Measurements from ENCODE around the gene EIF1.
"Not testable (repeated sequence)": the region's sequence is repeated elsewhere in the genome, so short reads cannot be mapped to it uniquely, and the experiment has no call there.

The EIF1 gene

GRCh38 chr17:41678907-41679739 is 9.6 kb upstream of the EIF1 start:
- DNase-seq (ENCODE audit: low read depth in 2 of 2), result no peak

GRCh38 chr17:41679740-41680425 is 8.8 kb upstream of the EIF1 start:
- no peak for DNase-seq (ENCODE audit: low read depth in 2 of 2)

GRCh38 chr17:41680426-41681040 is 8.2 kb upstream of the EIF1 start:
- no peak for DNase-seq (ENCODE audit: low read depth in 2 of 2)

GRCh38 chr17:41681776-41682175 is 6.9 kb upstream of the EIF1 start:
- DNase-seq (ENCODE audit: low read depth in 2 of 2), result no peak

GRCh38 chr17:41682631-41683030 is 6.1 kb upstream of the EIF1 start:
- DNase-seq (ENCODE audit: low read depth in 2 of 2), result no peak

- no peak for DNase-seq (ENCODE audit: low read depth in 2 of 2)
Observed at GRCh38 chr17:41683441-41684007, 5.2 kb upstream of the EIF1 start.

- no peak for DNase-seq (ENCODE audit: low read depth in 2 of 2)
Observed at GRCh38 chr17:41684035-41684434, 4.7 kb upstream of the EIF1 start.

GRCh38 chr17:41685753-41686152 is 2.9 kb upstream of the EIF1 start:
- not testable (repeated sequence) for DNase-seq (ENCODE audit: low read depth in 2 of 2)

- no peak for DNase-seq (ENCODE audit: low read depth in 2 of 2)
Observed at GRCh38 chr17:41686281-41686680, 2.4 kb upstream of the EIF1 start.

- DNase-seq (ENCODE audit: low read depth in 2 of 2), result no peak
Observed at GRCh38 chr17:41687828-41688640, 651 bp upstream of the EIF1 start.

- DNase-seq (ENCODE audit: low read depth in 2 of 2), result peak in 1 of 2 experiments; percentile 45
Observed at GRCh38 chr17:41689497-41690299, 1.0 kb downstream of the EIF1 start.

GRCh38 chr17:41690497-41690896 is 1.8 kb downstream of the EIF1 start:
- no peak for DNase-seq (ENCODE audit: low read depth in 2 of 2)

- DNase-seq (ENCODE audit: low read depth in 2 of 2), result no peak
Observed at GRCh38 chr17:41691031-41691777, 2.5 kb downstream of the EIF1 start.

- no peak for DNase-seq (ENCODE audit: low read depth in 2 of 2)
Observed at GRCh38 chr17:41692722-41693521, 4.2 kb downstream of the EIF1 start.

- no peak for DNase-seq (ENCODE audit: low read depth in 2 of 2)
Observed at GRCh38 chr17:41695134-41695661, 6.5 kb downstream of the EIF1 start.

GRCh38 chr17:41695954-41696757 is 7.5 kb downstream of the EIF1 start:
- peak; percentile 51 to 62 for DNase-seq (ENCODE audit: low read depth in 2 of 2)

- DNase-seq (ENCODE audit: low read depth in 2 of 2), result no peak
Observed at GRCh38 chr17:41697122-41697962, 8.7 kb downstream of the EIF1 start.
